Left colon (tissue), 2 donors: ENCODE results near the gene PIH1D2. TPM values are rescaled to one million over a fixed set of nuclear protein-coding genes. Genes with fewer than 3 reads are reported as not detected.
"Not testable (repeated sequence)": the region's sequence is repeated elsewhere in the genome, so short reads cannot be mapped to it uniquely, and the experiment has no call there.

Source experiments
- ATAC-seq: fragments of 200-7000 bp; cut with Tn5 transposase; one replicate; pipeline ENCODE4 v1.9.1; 2020; ENCODE audit warnings: mild to moderate bottlenecking, moderate library complexity
- DNase-seq, 2 donors: peaks; one replicate each; pipeline ENCODE4 v3.0.0-alpha.2; 2020
- intact Hi-C, 2 donors: fragments of 100-400 bp; cut with DNase I in 1 of 2; cut with micrococcal nuclease in 1 of 2; formaldehyde crosslinking; loops; one replicate each; pipeline versions ENCODE4 v1.11.2 to v1.14.0; 2022; cut with DNase I, micrococcal nuclease
- total RNA-seq, 2 donors: library from RNA; stranded (reverse); fragmentation: NEBNext Ultra II Directional; extraction: Animal tissue kit (Norgen Biotek cat#: 25700); gene quantifications; one replicate each; pipeline ENCODE4 v1.2.1, GENCODE V29; 2021
- donor health status: DM: no; HTN: no; CAD: no.
- donor health status: DM: yes; HTN: yes; CAD: no.

Gene PIH1D2
- total RNA-seq, 2 donors from 2014 or later: 0.92 to 0.98 TPM

- intact Hi-C loops: no loop called here
- no peak for DNase-seq
- no peak for ATAC-seq
Observed at GRCh38 chr11:112082729-112083128, 8.9 kb upstream of the PIH1D2 start.

GRCh38 chr11:112062923-112063322 lies 10.9 kb downstream of the PIH1D2 start:
- DNase-seq (no peak), ATAC-seq (no peak)
- intact Hi-C loops: no loop called here

- intact Hi-C loops: no loop called here
- DNase-seq (no peak), ATAC-seq (no peak)
Observed at GRCh38 chr11:112058103-112058502, 15.7 kb downstream of the PIH1D2 start.

GRCh38 chr11:112057170-112057569 lies 16.6 kb downstream of the PIH1D2 start:
- ATAC-seq (no peak), DNase-seq (no peak)
- intact Hi-C loops: no loop called here

- intact Hi-C loops: no loop called here
- ATAC-seq: no peak
- DNase-seq: no peak
Observed at GRCh38 chr11:112051768-112052167, 22.0 kb downstream of the PIH1D2 start.

GRCh38 chr11:112050721-112051120 lies 23.1 kb downstream of the PIH1D2 start:
- no peak for DNase-seq
- ATAC-seq: no peak
- intact Hi-C loops: no loop called here

GRCh38 chr11:112049777-112050176 lies 24.0 kb downstream of the PIH1D2 start:
- intact Hi-C loops: no loop called here
- DNase-seq (no peak), ATAC-seq (no peak)

- intact Hi-C loops, ATAC-seq, DNase-seq: not testable (repeated sequence)
Observed at GRCh38 chr11:112048256-112048655, 25.6 kb downstream of the PIH1D2 start.

GRCh38 chr11:112046647-112047046 lies 27.2 kb downstream of the PIH1D2 start:
- DNase-seq, ATAC-seq, intact Hi-C loops: not testable (repeated sequence)

GRCh38 chr11:112044961-112045360 lies 28.9 kb downstream of the PIH1D2 start:
- no peak for ATAC-seq
- intact Hi-C loops: no loop called here
- no peak for DNase-seq

GRCh38 chr11:112042961-112043304 lies 30.9 kb downstream of the PIH1D2 start:
- intact Hi-C loops: no loop called here
- ATAC-seq (no peak), DNase-seq (no peak)

- ATAC-seq (no peak), DNase-seq (no peak)
Observed at GRCh38 chr11:112042161-112042960, 31.5 kb downstream of the PIH1D2 start.

GRCh38 chr11:112037527-112037926 lies 36.3 kb downstream of the PIH1D2 start:
- intact Hi-C loops: no loop called here
- DNase-seq (no peak), ATAC-seq (no peak)

More at GRCh38 chr11:112042161-112042960, 31.5 kb downstream of the PIH1D2 start:
- intact Hi-C loops: no loop called here

GRCh38 chr11:112033902-112034301 lies 39.9 kb downstream of the PIH1D2 start:
- intact Hi-C loops: no loop called here
- no peak for DNase-seq
- no peak for ATAC-seq

GRCh38 chr11:112029460-112029859 lies 44.4 kb downstream of the PIH1D2 start:
- intact Hi-C loops: no loop called here
- DNase-seq (no peak), ATAC-seq (no peak)

- not testable (repeated sequence) for ATAC-seq
Observed at GRCh38 chr11:112026784-112027410, 46.9 kb downstream of the PIH1D2 start.

GRCh38 chr11:112025707-112026106 lies 48.1 kb downstream of the PIH1D2 start:
- intact Hi-C loops: no loop called here
- peak; percentile 25 for ATAC-seq
- DNase-seq: no peak

More at GRCh38 chr11:112026784-112027410, 46.9 kb downstream of the PIH1D2 start:
- DNase-seq, intact Hi-C loops: not testable (repeated sequence)

GRCh38 chr11:112024773-112025678 lies 48.8 kb downstream of the PIH1D2 start, which contains the start of gene DLAT:
TSS of gene DLAT (plus strand) at chr11:112025408. CDS start at chr11:112025473, 65 bp downstream.
- peak; percentile 90 for ATAC-seq
- intact Hi-C loops: no loop called here
- DNase-seq: peak; percentile 94 to 96

- intact Hi-C loops: no loop called here
- ATAC-seq (peak; percentile 27), DNase-seq (peak in 1 of 2 donors; percentile 12)
Observed at GRCh38 chr11:112024178-112024772, 49.5 kb downstream of the PIH1D2 start.
